Neural progenitor cell (in vitro differentiated cells): ENCODE measurements around the gene MORN1. TPM values are rescaled to one million over a fixed set of nuclear protein-coding genes. Genes with fewer than 3 reads are reported as not detected.

ENCODE experiments used
- DNase-seq: peaks from one replicate; pipeline ENCODE4 v3.0.0-alpha.2; 2016; ENCODE audit warnings: low spot score
- H2AFZ ChIP-seq: fragments of 200-600 bp; sonication (generic); replicated peaks from 2 replicates; pipeline ENCODE4 v1.6.1; 2016; ENCODE audit warnings: antibody characterized with exemption
- H3F3A ChIP-seq: fragments of 200-600 bp; sonication (generic); 2 replicates; pipeline ENCODE4 v1.6.1; 2016; ENCODE audit warnings: antibody characterized with exemption, low read depth
- H3K27ac ChIP-seq: fragments of 200-600 bp; sonication (generic); 2 replicates; pipeline ENCODE4 v1.5.1; 2016; ENCODE audit warnings: mild to moderate bottlenecking
- H3K27me3 ChIP-seq: fragments of 200-600 bp; sonication (generic); 2 replicates; pipeline ENCODE4 v1.6.1; 2016; ENCODE audit warnings: mild to moderate bottlenecking, moderate library complexity
- H3K36me3 ChIP-seq: fragments of 200-600 bp; sonication (generic); 2 replicates; pipeline ENCODE4 v1.5.1; 2016
- H3K4me1 ChIP-seq: fragments of 200-600 bp; sonication (generic); 2 replicates; pipeline ENCODE4 v1.6.1; 2016; ENCODE audit warnings: mixed run types
- H3K4me2 ChIP-seq: fragments of 200-600 bp; sonication (generic); 2 replicates; pipeline ENCODE4 v1.6.1; 2016
- H3K4me3 ChIP-seq: fragments of 200-600 bp; sonication (generic); 2 replicates; pipeline ENCODE4 v1.5.1; 2016
- H3K79me2 ChIP-seq: fragments of 200-600 bp; sonication (generic); 2 replicates; pipeline ENCODE4 v1.6.1; 2016; ENCODE audit warnings: low read depth
- H3K9ac ChIP-seq: fragments of 200-600 bp; sonication (generic); 2 replicates; pipeline ENCODE4 v1.6.1; 2016
- H3K9me3 ChIP-seq: fragments of 200-600 bp; sonication (generic); 2 replicates; pipeline ENCODE4 v1.5.1; 2016; ENCODE audit warnings: low read depth
- H4K20me1 ChIP-seq: fragments of 200-600 bp; sonication (generic); 2 replicates; pipeline ENCODE4 v1.6.1; 2016; ENCODE audit warnings: low read depth
- H3K27ac Mint-ChIP-seq: 3 replicates; pipeline ENCODE4 v1.8.0; 2021; ENCODE audit warnings: mixed read lengths
- H3K27me3 Mint-ChIP-seq: 2 replicates; pipeline ENCODE4 v1.8.0; 2022; ENCODE audit warnings: low read depth, mild to moderate bottlenecking, inconsistent platforms, moderate library complexity, mixed read lengths; ENCODE audit not compliant: insufficient read depth
- H3K36me3 Mint-ChIP-seq: 3 replicates; pipeline ENCODE4 v1.8.0; 2021; ENCODE audit warnings: mixed read lengths
- H3K4me1 Mint-ChIP-seq: 3 replicates; pipeline ENCODE4 v1.8.0; 2021; ENCODE audit warnings: mixed read lengths
- H3K4me3 Mint-ChIP-seq: 3 replicates; pipeline ENCODE4 v1.8.0; 2021; ENCODE audit warnings: mild to moderate bottlenecking, moderate library complexity, mixed read lengths
- H3K9me3 Mint-ChIP-seq: 3 replicates; pipeline ENCODE4 v1.8.0; 2020; ENCODE audit warnings: mixed read lengths
- CTCF ChIP-seq: fragments of 200-600 bp; sonication (generic); IDR thresholded peaks from 2 replicates; pipeline ENCODE4 v1.5.1; 2017; ENCODE audit warnings: antibody characterized with exemption, mild to moderate bottlenecking
- EZH2 ChIP-seq: fragments of 200-600 bp; sonication (generic); IDR thresholded peaks from 2 replicates; pipeline ENCODE4 v1.6.1; 2017; ENCODE audit warnings: antibody characterized with exemption, mild to moderate bottlenecking, moderate library complexity
- EZH2phosphoT487 ChIP-seq: fragments of 200-600 bp; sonication (generic); IDR thresholded peaks from 2 replicates; pipeline ENCODE4 v1.6.1; 2017; ENCODE audit warnings: antibody characterized with exemption
- total RNA-seq: library from RNA; depleted of rRNA; stranded (reverse); fragments of >200 nt; gene quantifications from 2 replicates; pipeline ENCODE4 v1.2.3, GENCODE V29; 2015; ENCODE audit warnings: low replicate concordance

MORN1 gene
- total RNA-seq, 1 donor from 2014 or later, result 7.0 TPM

- peaks cover 15% of the 10 kb centered on the region for H4K20me1 ChIP-seq
- H3K27me3 ChIP-seq, result no peaks in the 10 kb centered on the region
- H3K36me3 Mint-ChIP-seq, result peaks cover 21% of the 10 kb centered on the region
- no peaks in the 10 kb centered on the region for H3K36me3 ChIP-seq
- H3K9ac ChIP-seq, result no peak overlapping the region
- H3K27ac ChIP-seq, result no peak overlapping the region
- H3K4me1 ChIP-seq, result peaks cover 5% of the 10 kb centered on the region
- TF ChIP-seq EZH2, result no peak
- no peak for TF ChIP-seq CTCF
- no peak for TF ChIP-seq EZH2phosphoT487
- H2AFZ ChIP-seq, result no peak overlapping the region
- H3F3A ChIP-seq, result peaks cover 18% of the 10 kb centered on the region
- H3K4me3 ChIP-seq, result no peak overlapping the region
- H3K4me2 ChIP-seq, result no peak overlapping the region
- DNase-seq, result no peak
- no peaks in the 10 kb centered on the region for H3K9me3 ChIP-seq
- H3K9me3 Mint-ChIP-seq, result no peaks in the 10 kb centered on the region
- no peak overlapping the region for H3K27ac Mint-ChIP-seq
- H3K4me1 Mint-ChIP-seq, result peaks cover 17% of the 10 kb centered on the region
- peaks cover 6% of the 10 kb centered on the region for H3K27me3 Mint-ChIP-seq
- no peak overlapping the region for H3K4me3 Mint-ChIP-seq
- H3K79me2 ChIP-seq, result peaks cover 36% of the 10 kb centered on the region
These were observed 4.7 kb upstream of the MORN1 start for GRCh38 chr1:2396059-2396458.

- H3K9me3 Mint-ChIP-seq, result no peaks in the 10 kb centered on the region
These were observed 3.9 kb upstream of the MORN1 start for GRCh38 chr1:2395245-2395644.

GRCh38 chr1:2394761-2395160 is 3.4 kb upstream of the MORN1 start:
- H3K9ac ChIP-seq, result no peak overlapping the region
- H3K9me3 ChIP-seq, result no peaks in the 10 kb centered on the region
- no peaks in the 10 kb centered on the region for H3K9me3 Mint-ChIP-seq
- H4K20me1 ChIP-seq, result peaks cover 15% of the 10 kb centered on the region
- H3K79me2 ChIP-seq, result peaks cover 49% of the 10 kb centered on the region
- H3K27ac Mint-ChIP-seq, result no peak overlapping the region
- H3K36me3 Mint-ChIP-seq, result peaks cover 18% of the 10 kb centered on the region
- H3K4me2 ChIP-seq, result no peak overlapping the region
- no peak overlapping the region for H3K27ac ChIP-seq
- H3K4me1 ChIP-seq, result peaks cover 9% of the 10 kb centered on the region
- no peak overlapping the region for H3K4me3 ChIP-seq
- H3K4me3 Mint-ChIP-seq, result peak overlapping the region; percentile 68
- DNase-seq, result no peak
- H3F3A ChIP-seq, result peaks cover 8% of the 10 kb centered on the region
- no peaks in the 10 kb centered on the region for H3K36me3 ChIP-seq
- no peaks in the 10 kb centered on the region for H3K27me3 ChIP-seq
- peaks cover 24% of the 10 kb centered on the region for H3K4me1 Mint-ChIP-seq
- TF ChIP-seq EZH2 (no peak), EZH2phosphoT487 (no peak), CTCF (no peak)
- peaks cover 6% of the 10 kb centered on the region for H3K27me3 Mint-ChIP-seq
- H2AFZ ChIP-seq, result no peak overlapping the region

More at GRCh38 chr1:2395245-2395644, 3.9 kb upstream of the MORN1 start:
- Histone ChIP-seq H4K20me1 (peaks cover 15% of the 10 kb centered on the region), H3K4me2 (no peak overlapping the region), H3K27me3 (no peaks in the 10 kb centered on the region), H3K27ac (no peak overlapping the region), H3K4me3 (no peak overlapping the region), H3K9ac (no peak overlapping the region), H3K36me3 (no peaks in the 10 kb centered on the region), H2AFZ (no peak overlapping the region), H3K9me3 (no peaks in the 10 kb centered on the region), H3K4me1 (peaks cover 8% of the 10 kb centered on the region), H3F3A (peaks cover 12% of the 10 kb centered on the region), H3K79me2 (peaks cover 45% of the 10 kb centered on the region)
- no peak overlapping the region for H3K27ac Mint-ChIP-seq
- no peak for DNase-seq
- H3K36me3 Mint-ChIP-seq, result peaks cover 18% of the 10 kb centered on the region
- no peak for TF ChIP-seq EZH2
- no peak for TF ChIP-seq CTCF
- TF ChIP-seq EZH2phosphoT487, result no peak
- peaks cover 19% of the 10 kb centered on the region for H3K4me1 Mint-ChIP-seq
- H3K27me3 Mint-ChIP-seq, result peaks cover 6% of the 10 kb centered on the region
- peak overlapping the region; percentile 68 for H3K4me3 Mint-ChIP-seq
